ENCODE measurements around the gene AMER3.

Gene AMER3

GRCh38 chr2:130808482-130809268 lies 53.3 kb downstream of the AMER3 start:
- Histone ChIP-seq H3K4me3 (ENCODE audit: control insufficient read depth in 1 of 7, extremely low read depth in 1 of 7, insufficient read depth in 4 of 7, low read depth in 2 of 7, low read length in 6 of 7) (no peak overlapping the region), H3K27ac (ENCODE audit: insufficient read depth in 1 of 2, low read depth in 1 of 2, low read length in 2 of 2, poor library complexity in 1 of 2, severe bottlenecking in 2 of 2) (no peak overlapping the region), H3K4me1 (ENCODE audit: control extremely low read depth in 1 of 4, control insufficient read depth in 4 of 4, insufficient read depth in 4 of 4, low read length in 3 of 4) (peaks cover 0 to 5% (median 0%) of the 10 kb centered on the region in 4 experiments), H3K9me3 (ENCODE audit: control extremely low read depth in 1 of 5, control insufficient read depth in 4 of 5, insufficient read depth in 2 of 5, low read depth in 1 of 5, low read length in 4 of 5) (peaks cover 0 to 9% (median 0%) of the 10 kb centered on the region in 5 experiments), H3K27me3 (replicated peaks in 2 of 5; ENCODE audit: control insufficient read depth in 4 of 5, insufficient read depth in 5 of 5, low read length in 4 of 5) (peaks cover 0 to 55% (median 10%) of the 10 kb centered on the region in 5 experiments), H3K36me3 (ENCODE audit: control insufficient read depth in 4 of 4, insufficient read depth in 4 of 4, low read length in 3 of 4) (no peaks in the 10 kb centered on the region)
- DNase-seq: peak; percentile 61 to 89 (median 88)
- ChIA-PET POLR2A (no interaction called here), CTCF (interaction anchor here (1.0 kb wide), 2 partner anchors 9 to 11 kb away, joined by 3 read pairs; no protein-coding TSS in a partner anchor)
- 68% methylated on average over 10 of the region's 12 CpGs for WGBS (ENCODE audit: insufficient coverage)

GRCh38 chr2:130810490-130810889 lies 55.1 kb downstream of the AMER3 start:
- Histone ChIP-seq H3K9me3 (ENCODE audit: control extremely low read depth in 1 of 5, control insufficient read depth in 4 of 5, insufficient read depth in 2 of 5, low read depth in 1 of 5, low read length in 4 of 5) (peaks cover 0 to 9% (median 0%) of the 10 kb centered on the region in 5 experiments), H3K27ac (ENCODE audit: insufficient read depth in 1 of 2, low read depth in 1 of 2, low read length in 2 of 2, poor library complexity in 1 of 2, severe bottlenecking in 2 of 2) (no peak overlapping the region), H3K4me3 (ENCODE audit: control insufficient read depth in 1 of 7, extremely low read depth in 1 of 7, insufficient read depth in 4 of 7, low read depth in 2 of 7, low read length in 6 of 7) (no peak overlapping the region), H3K36me3 (ENCODE audit: control insufficient read depth in 4 of 4, insufficient read depth in 4 of 4, low read length in 3 of 4) (no peaks in the 10 kb centered on the region), H3K27me3 (replicated peaks in 2 of 5; ENCODE audit: control insufficient read depth in 4 of 5, insufficient read depth in 5 of 5, low read length in 4 of 5) (peaks cover 0 to 61% (median 5%) of the 10 kb centered on the region in 5 experiments), H3K4me1 (ENCODE audit: control extremely low read depth in 1 of 4, control insufficient read depth in 4 of 4, insufficient read depth in 4 of 4, low read length in 3 of 4) (peaks cover 0 to 5% (median 0%) of the 10 kb centered on the region in 4 experiments)
- no peak for DNase-seq
- ChIA-PET CTCF (interaction anchor here (1.0 to 1.8 kb wide), 2 partner anchors 10 kb away, joined by 3 to 4 read pairs; no protein-coding TSS in a partner anchor), POLR2A (no interaction called here)
- 58% methylated on average over 5 of the region's 7 CpGs for WGBS (ENCODE audit: insufficient coverage)

GRCh38 chr2:130813722-130814121 lies 58.4 kb downstream of the AMER3 start:
- CTCF ChIA-PET: interaction anchor here (1.4 to 1.6 kb wide), 3 partner anchors 15 to 600 kb away, joined by 3 to 4 read pairs (median 4); no protein-coding TSS in a partner anchor
- WGBS (ENCODE audit: insufficient coverage): 89% methylated on average over 5 of the region's 5 CpGs
- H3K27ac ChIP-seq (ENCODE audit: insufficient read depth in 1 of 2, low read depth in 1 of 2, low read length in 2 of 2, poor library complexity in 1 of 2, severe bottlenecking in 2 of 2): no peak overlapping the region
- H3K27me3 ChIP-seq (replicated peaks in 2 of 5; ENCODE audit: control insufficient read depth in 4 of 5, insufficient read depth in 5 of 5, low read length in 4 of 5): peaks cover 0 to 44% (median 3%) of the 10 kb centered on the region in 5 experiments
- POLR2A ChIA-PET: no interaction called here
- peaks cover 0 to 7% (median 0%) of the 10 kb centered on the region in 5 experiments for H3K9me3 ChIP-seq (ENCODE audit: control extremely low read depth in 1 of 5, control insufficient read depth in 4 of 5, insufficient read depth in 2 of 5, low read depth in 1 of 5, low read length in 4 of 5)
- no peaks in the 10 kb centered on the region for H3K36me3 ChIP-seq (ENCODE audit: control insufficient read depth in 4 of 4, insufficient read depth in 4 of 4, low read length in 3 of 4)
- no peak overlapping the region for H3K4me3 ChIP-seq (ENCODE audit: control insufficient read depth in 1 of 7, extremely low read depth in 1 of 7, insufficient read depth in 4 of 7, low read depth in 2 of 7, low read length in 6 of 7)
- no peaks in the 10 kb centered on the region for H3K4me1 ChIP-seq (ENCODE audit: control extremely low read depth in 1 of 4, control insufficient read depth in 4 of 4, insufficient read depth in 4 of 4, low read length in 3 of 4)
- DNase-seq: no peak

GRCh38 chr2:130814931-130815680 lies 59.8 kb downstream of the AMER3 start:
- no peaks in the 10 kb centered on the region for H3K36me3 ChIP-seq (ENCODE audit: control insufficient read depth in 4 of 4, insufficient read depth in 4 of 4, low read length in 3 of 4)
- WGBS (ENCODE audit: insufficient coverage): 90% methylated on average over 12 of the region's 15 CpGs
- peaks cover 0 to 3% (median 0%) of the 10 kb centered on the region in 5 experiments for H3K9me3 ChIP-seq (ENCODE audit: control extremely low read depth in 1 of 5, control insufficient read depth in 4 of 5, insufficient read depth in 2 of 5, low read depth in 1 of 5, low read length in 4 of 5)
- DNase-seq: no peak
- H3K4me1 ChIP-seq (ENCODE audit: control extremely low read depth in 1 of 4, control insufficient read depth in 4 of 4, insufficient read depth in 4 of 4, low read length in 3 of 4): no peaks in the 10 kb centered on the region
- H3K27me3 ChIP-seq (replicated peaks in 2 of 5; ENCODE audit: control insufficient read depth in 4 of 5, insufficient read depth in 5 of 5, low read length in 4 of 5): peaks cover 0 to 54% (median 4%) of the 10 kb centered on the region in 5 experiments
- no peak overlapping the region for H3K27ac ChIP-seq (ENCODE audit: insufficient read depth in 1 of 2, low read depth in 1 of 2, low read length in 2 of 2, poor library complexity in 1 of 2, severe bottlenecking in 2 of 2)
- no peak overlapping the region for H3K4me3 ChIP-seq (ENCODE audit: control insufficient read depth in 1 of 7, extremely low read depth in 1 of 7, insufficient read depth in 4 of 7, low read depth in 2 of 7, low read length in 6 of 7)
- CTCF ChIA-PET: interaction anchor here (0.9 to 1.4 kb wide), 4 partner anchors 16 to 599 kb away, joined by 3 read pairs; no protein-coding TSS in a partner anchor
- POLR2A ChIA-PET: interaction anchor here (0.8 kb wide), 1 partner anchor 12 kb away, joined by 5 read pairs; no protein-coding TSS in a partner anchor

Data from common myeloid progenitor, CD34-positive (primary cell).